ENCODE data around the gene SSR4. TPM values are rescaled to one million over a fixed set of nuclear protein-coding genes. Genes with fewer than 3 reads are reported as not detected.

The SSR4 gene
- total and polyA plus RNA-seq, 10 of the 15 experiments (the other 5 are each of a cell fraction or from before 2014, with no cell fraction given), result 151 to 521 (median 310) TPM

DNA sequence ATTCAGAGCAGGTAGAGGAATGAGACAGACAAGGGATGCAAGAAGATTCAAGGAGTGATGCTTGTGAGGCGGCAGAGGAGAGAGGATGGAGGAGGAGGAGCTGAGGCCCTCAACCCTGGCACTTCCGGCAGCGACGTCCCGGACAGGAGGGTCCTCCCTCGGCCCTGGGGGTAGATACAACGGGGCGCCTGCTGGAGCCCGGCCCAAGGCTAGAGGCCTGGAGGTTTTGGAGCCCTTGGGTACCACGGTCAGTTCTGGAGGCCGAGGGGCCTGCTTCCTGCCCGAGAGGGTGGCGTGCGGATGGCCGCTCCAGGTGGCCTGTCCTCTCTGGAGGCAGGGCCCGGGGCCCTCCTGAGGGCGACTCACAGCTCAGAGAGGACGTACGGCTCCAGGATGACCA, 13.5 kb downstream of the SSR4 start:
- ChIA-PET POLR2A (no interaction called here), RAD21 (ENCODE audit: unreplicated experiment) (no interaction called here), SMC1A (ENCODE audit: uncharacterized antibody, unreplicated experiment) (no interaction called here), CTCF (no interaction called here)
- Histone ChIP-seq H3K9ac (ENCODE audit: control insufficient read depth, insufficient read depth, low read length) (no peak overlapping the region), H2AFZ (ENCODE audit: control insufficient read depth, low read depth, low read length) (no peak overlapping the region), H3K9me3 (replicated peaks; ENCODE audit: control insufficient read depth, insufficient read depth, low read length) (no peaks in the 10 kb centered on the region; the same call in 2 of the 3 replicates), H4K20me1 (ENCODE audit: control insufficient read depth, insufficient read depth) (no peaks in the 10 kb centered on the region), H3K27ac (ENCODE audit: control insufficient read depth, insufficient read depth) (no peak overlapping the region), H3K4me1 (ENCODE audit: control insufficient read depth, insufficient read depth, low read length) (no peaks in the 10 kb centered on the region), H3K36me3 (ENCODE audit: control insufficient read depth in 2 of 2, insufficient read depth in 2 of 2, low read length in 1 of 2) (no peaks in the 10 kb centered on the region), H3K27me3 (replicated peaks in 1 of 2; ENCODE audit: control insufficient read depth in 2 of 2, insufficient read depth in 2 of 2, low read length in 1 of 2) (no peaks in the 10 kb centered on the region; a peak in 1 of 4 replicates), H3K4me3 (no peak overlapping the region), H3K4me2 (ENCODE audit: control insufficient read depth, insufficient read depth) (no peak overlapping the region), H3K79me2 (ENCODE audit: control insufficient read depth, insufficient read depth, low read length) (no peaks in the 10 kb centered on the region)
- WGBS (ENCODE audit: insufficient coverage, insufficient replicate concordance, low lambda C conversion rate, missing lambda C conversion rate), result 66% methylated on average over 19 of the region's 19 CpGs
- ATAC-seq, result no peak
- TF ChIP-seq IRF4 (IDR thresholded peaks at IDR 0.05; ENCODE audit: low read depth, low read length), result no peak
- TF ChIP-seq MXI1 (IDR thresholded peaks at IDR 0.05; ENCODE audit: low read depth, low read length), result no peak
- no peak for TF ChIP-seq MYB (IDR thresholded peaks at IDR 0.05; ENCODE audit: borderline replicate concordance, low read depth, low read length)
- no peak for TF ChIP-seq NR2F1 (conservative IDR thresholded peaks at IDR 0.05)
- TF ChIP-seq, protein P1, sequence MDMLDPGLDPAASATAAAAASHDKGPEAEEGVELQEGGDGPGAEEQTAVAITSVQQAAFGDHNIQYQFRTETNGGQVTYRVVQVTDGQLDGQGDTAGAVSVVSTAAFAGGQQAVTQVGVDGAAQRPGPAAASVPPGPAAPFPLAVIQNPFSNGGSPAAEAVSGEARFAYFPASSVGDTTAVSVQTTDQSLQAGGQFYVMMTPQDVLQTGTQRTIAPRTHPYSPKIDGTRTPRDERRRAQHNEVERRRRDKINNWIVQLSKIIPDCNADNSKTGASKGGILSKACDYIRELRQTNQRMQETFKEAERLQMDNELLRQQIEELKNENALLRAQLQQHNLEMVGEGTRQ (IDR thresholded peaks at IDR 0.05; ENCODE audit: borderline replicate concordance, low read depth, low read length), result no peak
- no peak for TF ChIP-seq CREM (IDR thresholded peaks at IDR 0.05; ENCODE audit: low read depth)
- TF ChIP-seq TCF7 (IDR thresholded peaks at IDR 0.05; ENCODE audit: borderline replicate concordance), result no peak
- TF ChIP-seq BHLHE40 (IDR thresholded peaks at IDR 0.05; ENCODE audit: borderline replicate concordance in 1 of 2, low read depth in 2 of 2, low read length in 1 of 2), result no peak
- no peak for TF ChIP-seq ZNF24 (IDR thresholded peaks at IDR 0.05)
- TF ChIP-seq, protein P2, sequence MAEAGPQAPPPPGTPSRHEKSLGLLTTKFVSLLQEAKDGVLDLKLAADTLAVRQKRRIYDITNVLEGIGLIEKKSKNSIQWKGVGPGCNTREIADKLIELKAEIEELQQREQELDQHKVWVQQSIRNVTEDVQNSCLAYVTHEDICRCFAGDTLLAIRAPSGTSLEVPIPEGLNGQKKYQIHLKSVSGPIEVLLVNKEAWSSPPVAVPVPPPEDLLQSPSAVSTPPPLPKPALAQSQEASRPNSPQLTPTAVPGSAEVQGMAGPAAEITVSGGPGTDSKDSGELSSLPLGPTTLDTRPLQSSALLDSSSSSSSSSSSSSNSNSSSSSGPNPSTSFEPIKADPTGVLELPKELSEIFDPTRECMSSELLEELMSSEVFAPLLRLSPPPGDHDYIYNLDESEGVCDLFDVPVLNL (IDR thresholded peaks at IDR 0.05; ENCODE audit: low read depth, low read length), result no peak
- no peak for TF ChIP-seq SIN3A (IDR thresholded peaks at IDR 0.05; ENCODE audit: low read depth, low read length)
- no peak for TF ChIP-seq TARDBP (IDR thresholded peaks at IDR 0.05; ENCODE audit: borderline replicate concordance)
- TF ChIP-seq GABPA (IDR thresholded peaks at IDR 0.05; ENCODE audit: low read depth), result no peak
- TF ChIP-seq ESRRA (IDR thresholded peaks at IDR 0.05; ENCODE audit: low read length), result no peak
- TF ChIP-seq YY1 (IDR thresholded peaks at IDR 0.05; ENCODE audit: low read depth, low read length), result no peak
- TF ChIP-seq GATAD2B (conservative IDR thresholded peaks at IDR 0.05; ENCODE audit: low read depth), result no peak
- no peak for TF ChIP-seq HCFC1 (IDR thresholded peaks at IDR 0.05; ENCODE audit: low read length)
- no peak for TF ChIP-seq CBX3 (IDR thresholded peaks at IDR 0.05; ENCODE audit: borderline replicate concordance, low read depth)
- TF ChIP-seq, protein P3, sequence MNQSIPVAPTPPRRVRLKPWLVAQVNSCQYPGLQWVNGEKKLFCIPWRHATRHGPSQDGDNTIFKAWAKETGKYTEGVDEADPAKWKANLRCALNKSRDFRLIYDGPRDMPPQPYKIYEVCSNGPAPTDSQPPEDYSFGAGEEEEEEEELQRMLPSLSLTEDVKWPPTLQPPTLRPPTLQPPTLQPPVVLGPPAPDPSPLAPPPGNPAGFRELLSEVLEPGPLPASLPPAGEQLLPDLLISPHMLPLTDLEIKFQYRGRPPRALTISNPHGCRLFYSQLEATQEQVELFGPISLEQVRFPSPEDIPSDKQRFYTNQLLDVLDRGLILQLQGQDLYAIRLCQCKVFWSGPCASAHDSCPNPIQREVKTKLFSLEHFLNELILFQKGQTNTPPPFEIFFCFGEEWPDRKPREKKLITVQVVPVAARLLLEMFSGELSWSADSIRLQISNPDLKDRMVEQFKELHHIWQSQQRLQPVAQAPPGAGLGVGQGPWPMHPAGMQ (IDR thresholded peaks at IDR 0.05; ENCODE audit: borderline replicate concordance), result no peak
- no peak for DNase-seq (ENCODE audit: low read depth, low spot score)
- in situ Hi-C loops (cut with MboI), result loop anchor here (25.0 kb wide), 1 partner anchor 621 kb away; the partner anchor contains the start of gene MAGEA1
- no TSS peak for BruUV-seq (replicated peaks)
- no peak for FAIRE-seq
- intact Hi-C loops (cut with micrococcal nuclease; ENCODE audit: unreplicated experiment), result no loop called here

Data from GM12878 (cell line).